ENCODE measurements around the gene RNF113B. TPM values are rescaled to one million over a fixed set of nuclear protein-coding genes. Genes with fewer than 3 reads are reported as not detected.

RNF113B gene
- total and polyA plus RNA-seq, 4 donors: not detected

GRCh38 chr13:98144801-98145350, 32.2 kb downstream of the RNF113B start:
- Histone ChIP-seq H3K4me1 (ENCODE audit: control insufficient read depth in 5 of 5, insufficient read depth in 5 of 5, low read length in 5 of 5) (peaks cover 4 to 31% (median 7%) of the 10 kb centered on the region in 5 donors), H3K27me3 (ENCODE audit: control insufficient read depth in 3 of 3, insufficient read depth in 3 of 3, low read length in 2 of 3) (no peaks in the 10 kb centered on the region), H3K36me3 (ENCODE audit: control insufficient read depth in 4 of 4, insufficient read depth in 4 of 4, low read length in 4 of 4) (peaks cover 0 to 4% (median under 1%) of the 10 kb centered on the region in 4 donors), H3K9ac (ENCODE audit: insufficient read depth in 1 of 2, low read length in 2 of 2) (peak overlapping the region in 1 of 2 donors; percentile 73), H3K9me3 (ENCODE audit: control insufficient read depth in 4 of 4, insufficient read depth in 3 of 4, low read length in 3 of 4) (no peaks in the 10 kb centered on the region), H3K27ac (ENCODE audit: low read depth in 1 of 2, low read length in 1 of 2) (peak overlapping the region in 1 of 2 donors; percentile 83), H3K4me3 (no peak overlapping the region)
- no peak for ATAC-seq (ENCODE audit: insufficient read depth, low FRiP score)
- TF ChIP-seq CTCF (IDR thresholded peaks at IDR 0.05; ENCODE audit: control extremely low read depth, extremely low read depth): no peak
- peak in 2 of 3 donors; percentile 70 to 74 for DNase-seq
- 44 to 69% methylated on average over 10 of the region's 10 CpGs for WGBS, 2 donors

GRCh38 chr13:98144027-98144741, 32.9 kb downstream of the RNF113B start:
- DNase-seq: peak; percentile 31 to 66 (median 56)
- TF ChIP-seq CTCF (IDR thresholded peaks at IDR 0.05; ENCODE audit: control extremely low read depth, extremely low read depth): no peak
- H3K27ac ChIP-seq (ENCODE audit: low read depth in 1 of 2, low read length in 1 of 2): peak overlapping the region; percentile 81 to 87
- H3K36me3 ChIP-seq (ENCODE audit: control insufficient read depth in 4 of 4, insufficient read depth in 4 of 4, low read length in 4 of 4): peaks cover 0 to 4% (median under 1%) of the 10 kb centered on the region in 4 donors
- H3K9ac ChIP-seq (ENCODE audit: insufficient read depth in 1 of 2, low read length in 2 of 2): peak overlapping the region; percentile 41 to 73
- H3K9me3 ChIP-seq (ENCODE audit: control insufficient read depth in 4 of 4, insufficient read depth in 3 of 4, low read length in 3 of 4): no peaks in the 10 kb centered on the region
- peaks cover 4 to 31% (median 7%) of the 10 kb centered on the region in 5 donors for H3K4me1 ChIP-seq (ENCODE audit: control insufficient read depth in 5 of 5, insufficient read depth in 5 of 5, low read length in 5 of 5)
- ATAC-seq (ENCODE audit: insufficient read depth, low FRiP score): no peak
- 7 to 12% methylated on average over 21 of the region's 21 CpGs for WGBS, 2 donors
- peak overlapping the region; percentile 71 for H3K4me3 ChIP-seq
- no peaks in the 10 kb centered on the region for H3K27me3 ChIP-seq (ENCODE audit: control insufficient read depth in 3 of 3, insufficient read depth in 3 of 3, low read length in 2 of 3)

GRCh38 chr13:98143601-98144026, 33.5 kb downstream of the RNF113B start:
- Histone ChIP-seq H3K4me3 (peak overlapping the region; percentile 71), H3K36me3 (ENCODE audit: control insufficient read depth in 4 of 4, insufficient read depth in 4 of 4, low read length in 4 of 4) (peaks cover 0 to 3% (median 0%) of the 10 kb centered on the region in 4 donors), H3K4me1 (ENCODE audit: control insufficient read depth in 5 of 5, insufficient read depth in 5 of 5, low read length in 5 of 5) (peaks cover 4 to 31% (median 7%) of the 10 kb centered on the region in 5 donors), H3K9ac (ENCODE audit: insufficient read depth in 1 of 2, low read length in 2 of 2) (peak overlapping the region; percentile 41 to 73), H3K27me3 (ENCODE audit: control insufficient read depth in 3 of 3, insufficient read depth in 3 of 3, low read length in 2 of 3) (no peaks in the 10 kb centered on the region), H3K9me3 (ENCODE audit: control insufficient read depth in 4 of 4, insufficient read depth in 3 of 4, low read length in 3 of 4) (no peaks in the 10 kb centered on the region), H3K27ac (ENCODE audit: low read depth in 1 of 2, low read length in 1 of 2) (peak overlapping the region; percentile 81 to 87)
- ATAC-seq (ENCODE audit: insufficient read depth, low FRiP score) (no peak), DNase-seq (peak in 2 of 3 donors; percentile 31 to 50)
- 0 to 1% methylated on average over 21 to 60 of the region's 60 CpGs for WGBS, 2 donors
- TF ChIP-seq CTCF (IDR thresholded peaks at IDR 0.05; ENCODE audit: control extremely low read depth, extremely low read depth): no peak
